GM04504 (cell line): ENCODE data around the gene ANKRD40CL.
"Not testable (repeated sequence)": the region's sequence is repeated elsewhere in the genome, so short reads cannot be mapped to it uniquely, and the experiment has no call there.

Experiments used
- DNase-seq: peaks from one replicate; pipeline ENCODE4 v3.0.0-alpha.2; 2012; ENCODE audit warnings: low read depth

Gene ANKRD40CL

DNA sequence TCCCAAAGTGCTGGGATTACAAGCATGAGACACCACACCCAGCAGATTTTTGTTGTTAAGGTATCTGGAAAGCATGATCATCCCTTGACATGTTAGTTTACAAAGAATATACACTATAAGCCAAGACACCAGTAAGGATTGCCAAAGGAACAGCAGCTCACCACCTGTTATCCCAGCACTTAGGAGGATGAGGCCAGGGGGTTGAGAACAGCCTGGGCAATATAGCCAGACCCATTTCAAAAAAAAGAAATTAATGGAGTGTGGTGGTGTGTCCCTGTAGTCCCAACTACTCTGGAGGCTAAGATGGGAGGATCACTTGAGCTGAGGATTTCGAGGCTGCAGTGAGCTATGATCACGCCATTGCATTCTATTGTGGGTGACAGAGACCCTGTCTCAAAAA, 5.1 kb downstream of the ANKRD40CL start:
- DNase-seq, result no peak

DNA sequence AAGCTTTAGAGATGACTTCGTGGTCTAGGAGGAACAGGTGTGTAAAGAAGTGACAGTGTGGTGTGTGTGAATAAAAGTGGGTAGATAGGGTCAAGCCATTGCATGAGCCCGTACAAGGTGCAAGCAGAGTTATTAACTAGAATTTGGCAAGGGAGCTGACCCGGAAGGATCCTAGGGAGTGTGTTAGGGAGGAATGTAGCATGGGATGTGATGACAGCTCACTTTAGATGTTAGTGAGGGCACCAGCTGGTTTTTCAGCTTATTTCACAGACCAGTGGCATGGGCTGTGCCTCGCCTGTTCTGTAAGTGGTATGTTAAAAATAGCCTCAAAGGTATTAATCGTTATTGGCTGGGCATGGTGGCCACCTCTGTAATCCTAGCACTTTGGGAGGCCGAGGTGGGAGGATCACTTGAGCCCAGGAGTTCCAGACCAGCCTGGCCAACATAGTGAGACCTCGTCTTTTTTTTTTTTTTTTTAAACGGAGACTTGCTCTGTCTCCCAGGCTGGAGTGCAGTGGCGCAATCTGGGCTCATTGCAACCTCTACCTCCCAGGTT, 8.3 kb downstream of the ANKRD40CL start:
- DNase-seq, result no peak

DNA sequence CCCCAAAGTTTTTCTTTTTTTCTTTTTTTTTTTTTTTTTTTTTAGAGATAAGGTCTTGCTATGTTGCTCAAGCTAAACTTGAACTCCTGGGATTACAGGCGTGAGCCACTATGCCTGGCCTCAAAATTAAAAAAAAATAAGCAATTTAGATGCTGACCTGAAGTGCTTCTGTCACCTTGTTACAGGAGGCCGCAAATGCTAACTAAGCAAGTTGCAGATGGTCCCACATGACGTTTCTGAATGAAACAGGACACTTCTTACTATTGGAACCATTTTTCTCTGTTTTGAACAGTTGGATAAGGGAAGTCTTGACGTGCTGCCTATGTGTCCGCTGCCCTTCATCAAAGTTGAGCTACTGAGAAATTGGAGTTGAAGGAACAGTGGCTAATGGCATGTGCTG, 8.8 kb downstream of the ANKRD40CL start:
- DNase-seq, result no peak

DNA sequence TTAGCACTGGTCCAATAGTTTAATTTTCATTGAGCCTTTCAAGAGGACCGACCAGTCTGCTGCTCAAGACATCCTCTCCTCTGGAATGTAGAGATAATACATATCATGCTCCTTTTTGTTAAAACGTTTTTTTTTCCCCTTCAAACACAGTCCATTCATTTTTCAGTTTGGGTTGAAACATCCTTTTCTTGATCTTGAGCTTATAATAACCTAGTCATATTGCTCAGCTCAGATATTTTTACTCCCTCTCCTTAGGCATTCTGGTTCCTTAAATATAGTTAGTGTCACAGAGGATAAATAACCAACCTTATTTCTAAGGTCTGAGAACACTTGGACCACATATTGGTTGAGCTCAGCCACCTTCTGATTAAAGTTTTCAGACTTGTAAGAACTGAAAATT, 12.8 kb downstream of the ANKRD40CL start:
- DNase-seq, result no peak

DNA sequence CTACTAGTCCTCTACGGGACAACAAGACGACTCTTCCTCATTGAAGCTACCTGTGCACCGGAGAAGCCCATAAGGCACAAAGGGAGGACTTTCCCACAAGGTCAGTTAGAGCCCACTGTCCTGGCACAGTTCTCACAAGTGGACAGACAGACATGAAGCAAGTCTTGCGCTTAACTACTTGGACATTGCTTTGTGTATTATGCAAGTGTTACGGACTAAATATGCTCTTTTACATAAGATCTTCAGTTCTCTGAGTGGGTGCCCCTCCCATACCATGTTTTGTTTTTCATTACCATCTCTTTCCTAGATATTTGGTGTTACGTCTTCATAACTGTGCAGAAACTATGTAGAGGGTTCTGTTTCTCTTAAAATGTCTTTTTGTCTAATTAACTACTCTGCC, 18.1 kb downstream of the ANKRD40CL start:
- no peak for DNase-seq

DNA sequence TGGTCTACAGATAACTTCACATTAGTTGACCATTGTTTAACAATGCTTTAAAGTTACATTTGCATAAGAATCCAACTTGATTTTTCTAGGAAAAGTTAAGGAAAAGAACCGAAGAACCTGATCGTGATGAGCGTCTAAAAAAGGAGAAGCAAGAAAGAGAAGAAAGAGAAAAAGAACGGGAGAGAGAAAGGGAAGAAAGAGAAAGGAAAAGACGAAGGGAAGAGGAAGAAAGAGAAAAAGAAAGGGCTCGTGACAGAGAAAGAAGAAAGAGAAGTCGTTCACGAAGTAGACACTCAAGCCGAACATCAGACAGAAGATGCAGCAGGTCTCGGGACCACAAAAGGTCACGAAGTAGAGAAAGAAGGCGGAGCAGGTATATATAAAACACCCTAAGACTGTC, 21.7 kb downstream of the ANKRD40CL start:
- DNase-seq, result no peak

DNA sequence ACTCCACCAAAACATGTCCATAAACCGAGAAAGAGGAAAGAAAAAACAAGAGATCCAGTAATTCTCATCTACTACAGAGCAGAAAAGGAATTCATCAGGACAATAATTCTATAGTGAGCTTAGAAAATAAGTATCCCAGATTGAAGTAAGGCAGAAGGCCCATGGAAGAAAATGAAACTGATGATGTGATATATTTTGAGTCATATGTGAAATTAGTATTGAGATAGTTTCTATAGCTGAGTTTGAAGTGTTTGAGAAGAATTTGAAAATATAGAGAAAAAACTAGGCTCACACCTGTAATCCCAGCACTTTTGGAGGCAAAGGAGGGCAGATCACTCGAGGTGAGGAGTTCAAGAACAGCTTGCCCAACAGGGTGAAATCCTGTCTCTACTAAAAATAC, 28.2 kb downstream of the ANKRD40CL start:
- DNase-seq, result no peak

DNA sequence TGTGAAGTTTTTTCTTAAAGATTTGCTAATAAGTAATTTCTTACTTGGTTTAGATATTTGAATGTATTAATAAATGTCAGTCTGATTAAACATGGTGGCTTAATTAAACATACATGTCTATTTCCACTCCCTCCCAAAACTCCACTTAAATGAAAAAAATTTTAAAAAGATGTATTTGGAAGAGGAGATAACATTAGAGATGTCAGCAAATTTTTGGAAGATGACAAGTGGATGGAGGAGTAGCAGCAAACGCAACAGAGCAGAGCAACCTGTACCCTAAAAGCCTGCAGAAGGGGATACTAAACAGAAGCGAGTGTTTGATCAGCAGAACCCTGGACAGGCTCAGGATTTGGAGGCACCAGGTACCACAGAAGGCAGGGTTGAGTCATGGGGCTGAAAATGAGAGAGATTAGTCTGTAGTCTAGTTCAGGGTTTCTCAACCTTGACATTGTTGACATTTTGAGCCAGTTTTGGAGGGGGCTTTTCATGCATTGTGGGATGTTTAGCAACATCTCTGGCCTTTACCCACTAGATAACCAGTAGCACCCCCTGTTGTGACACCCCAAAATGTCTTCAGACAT, 30.1 kb downstream of the ANKRD40CL start:
- DNase-seq, result no peak

DNA sequence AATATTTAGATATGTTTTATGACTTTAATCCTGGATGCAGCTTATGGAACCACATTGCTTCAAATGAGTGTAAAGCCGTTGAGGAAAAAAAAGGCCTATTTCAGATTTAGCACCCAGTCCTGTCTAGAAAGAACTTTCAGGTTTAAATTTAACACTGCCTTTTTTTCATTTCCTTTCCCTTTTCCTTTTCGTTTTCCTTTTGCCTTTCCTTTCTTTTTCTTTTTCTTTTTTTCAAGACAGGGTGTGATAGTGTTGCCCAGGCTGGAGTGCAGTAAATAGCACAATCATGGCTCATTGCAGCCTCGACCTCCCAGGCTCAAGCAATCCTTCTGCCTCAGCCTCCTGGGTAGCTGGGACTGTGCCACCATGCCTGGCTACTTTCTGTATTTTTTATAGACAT, 32.0 kb downstream of the ANKRD40CL start:
- no peak for DNase-seq

DNA sequence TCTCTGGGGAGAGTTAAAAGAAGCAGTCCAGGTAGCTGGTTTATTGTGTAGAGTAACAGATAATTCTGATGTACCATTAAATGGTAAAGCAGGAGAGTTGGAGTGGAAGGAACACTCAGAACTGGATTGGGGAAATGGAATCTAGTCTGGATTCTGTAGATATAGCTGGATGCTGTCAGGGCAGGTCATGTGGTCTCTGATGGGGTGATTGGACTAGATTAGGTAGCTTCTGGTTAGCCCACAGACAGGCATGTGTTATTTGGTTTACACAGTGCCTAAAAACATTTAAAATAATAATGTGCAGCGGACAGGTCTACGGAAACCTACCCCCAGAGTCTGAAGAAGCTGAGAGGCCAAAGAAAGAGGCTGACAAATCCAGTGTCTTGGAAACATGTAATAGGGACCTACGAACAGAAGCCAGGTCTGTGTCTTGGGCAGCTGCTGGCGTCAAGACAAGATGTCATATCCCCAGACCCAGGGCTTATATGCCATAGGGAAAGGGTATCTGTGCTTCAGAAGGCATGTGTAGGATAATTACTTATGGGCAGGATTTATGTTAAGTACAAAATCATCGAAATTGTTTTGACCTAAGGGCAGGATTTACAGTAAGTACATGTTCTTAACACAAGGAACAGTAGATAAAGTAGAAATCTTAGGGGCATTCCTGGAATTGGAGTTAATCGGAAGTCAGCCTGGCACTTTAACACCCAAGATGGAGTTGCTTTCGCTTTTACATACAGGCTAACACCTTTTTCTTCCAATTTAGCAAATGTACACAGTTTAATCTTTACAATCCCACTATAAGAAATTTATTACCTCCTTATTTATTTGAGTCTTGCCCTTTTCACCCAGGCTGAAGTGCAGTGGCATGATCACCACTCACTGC, 35.5 kb downstream of the ANKRD40CL start:
- no peak for DNase-seq

DNA sequence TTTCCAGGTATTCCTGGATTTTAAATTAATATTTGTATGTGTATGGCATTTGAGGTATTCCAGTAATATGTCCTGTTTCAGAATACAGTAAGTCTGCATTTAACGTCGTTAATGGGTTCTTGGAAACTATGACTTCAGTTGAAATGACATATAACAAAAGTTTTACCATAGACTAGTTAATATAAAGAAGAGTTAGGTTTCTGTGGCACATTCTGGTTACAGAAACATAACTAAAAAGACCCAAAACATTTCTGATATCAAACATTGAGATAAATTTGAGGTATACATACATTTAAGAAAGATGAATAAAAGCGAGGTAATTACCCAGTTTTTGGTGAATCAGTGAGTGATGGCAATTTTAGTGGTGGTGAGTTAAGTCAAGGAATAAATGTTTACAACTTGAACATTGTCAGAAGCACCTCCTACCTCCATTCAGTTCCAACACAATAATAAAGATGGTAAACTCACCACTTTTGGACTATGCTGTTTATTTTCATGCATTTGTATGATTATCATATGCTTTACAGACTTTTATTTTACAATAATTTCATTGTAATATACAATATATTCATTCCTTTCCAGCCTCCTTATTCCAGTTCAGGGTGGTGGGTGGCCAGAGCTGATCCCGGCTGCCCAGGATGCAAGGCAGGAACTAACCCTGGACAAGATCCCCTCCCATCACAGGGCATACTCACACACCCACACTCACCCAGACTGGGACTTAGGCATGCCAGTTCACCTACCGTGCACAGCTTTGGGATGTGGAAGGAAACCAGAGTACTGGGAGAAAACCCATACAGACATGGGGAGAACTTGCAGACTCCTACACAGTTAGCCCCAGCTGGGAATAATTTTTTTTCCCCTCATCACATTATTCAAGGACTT, 38.2 kb downstream of the ANKRD40CL start:
- DNase-seq, result no peak

DNA sequence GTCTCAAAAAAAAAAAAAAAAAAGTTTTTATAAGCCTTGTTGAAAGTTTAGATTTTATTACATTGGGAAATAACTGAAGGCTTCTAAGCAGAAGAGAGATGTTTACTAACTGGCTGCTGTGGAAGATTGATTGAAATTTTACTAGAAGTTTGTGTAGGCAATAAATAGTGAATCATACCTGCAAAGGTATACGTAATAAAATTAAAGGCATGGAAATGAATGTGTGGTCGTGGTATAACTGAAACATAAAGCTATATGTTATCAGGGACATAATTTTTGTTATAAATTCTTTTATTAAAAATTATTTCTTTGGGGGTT, 39.2 kb downstream of the ANKRD40CL start:
- no peak for DNase-seq

DNA sequence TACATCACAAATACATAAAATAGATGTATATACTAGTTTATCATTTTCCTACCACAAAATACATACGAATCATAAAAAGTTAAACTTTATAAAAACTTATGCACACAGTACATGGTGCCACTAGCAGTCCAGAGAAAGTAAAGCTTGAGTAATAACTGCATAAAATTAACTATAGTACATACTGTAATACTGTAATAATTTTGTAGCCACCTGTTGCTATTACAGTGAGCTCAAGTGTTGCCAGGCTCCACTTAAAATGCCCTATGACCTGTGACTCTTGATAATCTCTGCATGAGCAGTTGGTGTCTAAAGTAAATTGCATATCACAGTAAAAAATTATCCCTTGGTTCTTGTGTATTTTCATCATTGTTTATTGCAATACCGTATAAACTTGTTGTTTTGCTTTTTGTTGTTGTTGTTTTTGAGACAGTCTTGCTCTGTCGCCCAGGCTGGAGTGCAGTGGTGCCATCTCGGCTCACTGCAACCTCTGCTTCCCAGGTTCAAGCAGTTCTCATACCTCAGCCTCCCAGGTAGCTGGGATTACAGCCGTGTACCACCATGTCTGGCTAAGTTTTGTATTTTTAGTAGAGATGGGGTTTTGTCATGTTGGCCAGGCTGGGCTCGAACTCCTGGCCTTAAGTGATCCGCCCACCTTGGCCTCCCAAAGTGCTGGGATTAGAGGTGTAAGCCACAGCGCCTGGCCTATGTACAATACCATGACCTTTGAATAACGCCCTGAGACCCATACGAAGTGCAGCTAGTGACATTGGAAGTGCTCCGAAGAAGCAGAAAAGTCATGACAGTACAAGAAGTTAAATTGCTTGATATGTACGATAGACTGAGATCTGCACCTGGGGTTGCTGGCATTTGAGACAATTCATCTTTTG, 41.3 kb downstream of the ANKRD40CL start:
- no peak for DNase-seq

DNA sequence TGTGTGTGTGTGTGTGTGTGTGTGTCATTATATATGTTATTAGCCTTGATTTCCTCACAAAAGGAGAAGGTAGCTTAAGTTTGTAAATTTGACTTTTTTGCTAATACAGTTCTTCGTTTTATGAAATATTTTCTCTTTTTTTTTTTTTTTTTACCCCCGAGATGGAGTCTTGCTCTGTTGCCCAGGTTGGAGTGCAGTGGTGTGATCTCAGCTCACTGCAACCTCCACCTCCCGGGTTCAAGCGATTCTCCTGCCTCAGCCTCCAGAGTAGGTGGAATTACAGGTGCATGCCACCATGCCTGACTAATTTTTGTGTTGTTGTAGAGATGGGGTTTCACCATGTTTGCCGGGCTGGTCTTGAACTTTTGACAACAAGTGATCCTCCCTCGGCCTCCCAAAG, 42.7 kb downstream of the ANKRD40CL start:
- DNase-seq, result not testable (repeated sequence)

DNA sequence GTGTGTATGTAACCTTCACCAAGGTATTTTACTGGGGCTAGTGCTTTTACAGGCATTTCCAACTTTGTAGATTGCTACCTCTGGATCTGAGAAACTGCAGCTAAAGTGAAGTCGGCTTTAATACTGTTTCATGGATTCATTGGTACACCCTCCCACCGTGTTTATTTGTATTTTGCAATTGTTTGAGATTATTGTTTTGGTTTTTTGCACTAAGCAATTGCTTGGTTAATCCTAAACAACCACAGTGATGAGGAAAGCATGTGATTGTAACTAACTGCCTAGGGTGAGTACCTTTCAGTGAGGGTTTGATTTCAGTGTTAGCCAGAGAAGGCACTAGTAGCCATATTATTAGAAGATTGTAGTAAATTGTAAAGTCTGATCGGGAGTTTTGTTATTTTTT, 44.6 kb downstream of the ANKRD40CL start:
- DNase-seq, result no peak

DNA sequence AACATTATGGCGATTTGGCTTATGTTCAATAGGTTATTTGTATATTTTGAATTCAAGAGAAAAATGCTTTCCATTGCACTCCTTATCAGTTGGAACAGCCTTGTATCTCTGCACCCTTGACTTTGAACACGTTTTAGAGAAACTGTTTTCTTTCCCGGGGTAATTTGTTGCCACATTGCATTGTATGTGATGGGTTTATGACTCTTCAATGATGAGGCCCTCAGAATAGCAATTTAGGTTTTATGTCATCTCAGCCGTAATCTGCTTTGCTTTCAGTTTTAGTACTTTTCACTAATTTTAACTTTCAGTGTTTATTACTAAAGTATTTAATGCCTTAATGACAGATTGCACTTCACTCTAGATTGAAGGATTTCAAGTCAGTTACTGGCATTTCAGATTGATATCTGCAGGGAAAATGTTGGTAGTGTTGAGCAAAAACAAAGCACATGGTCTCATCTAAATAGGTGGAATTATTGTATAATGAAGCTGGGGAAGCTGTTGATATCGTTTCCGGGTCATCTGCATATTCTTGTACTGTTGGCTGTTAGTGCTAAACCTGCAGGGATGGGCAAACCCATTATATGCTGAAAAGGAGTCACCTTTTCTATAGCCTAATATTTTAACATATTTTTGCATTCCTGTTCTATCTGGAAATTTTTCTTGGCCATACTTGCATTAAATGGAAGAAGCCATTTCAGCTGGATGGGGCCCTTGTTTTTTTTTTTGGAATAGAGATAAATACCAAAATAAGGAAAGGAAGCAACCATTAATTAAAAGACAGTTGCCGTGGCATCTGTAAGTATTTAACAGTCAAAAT, 45.9 kb downstream of the ANKRD40CL start:
- no peak for DNase-seq

DNA sequence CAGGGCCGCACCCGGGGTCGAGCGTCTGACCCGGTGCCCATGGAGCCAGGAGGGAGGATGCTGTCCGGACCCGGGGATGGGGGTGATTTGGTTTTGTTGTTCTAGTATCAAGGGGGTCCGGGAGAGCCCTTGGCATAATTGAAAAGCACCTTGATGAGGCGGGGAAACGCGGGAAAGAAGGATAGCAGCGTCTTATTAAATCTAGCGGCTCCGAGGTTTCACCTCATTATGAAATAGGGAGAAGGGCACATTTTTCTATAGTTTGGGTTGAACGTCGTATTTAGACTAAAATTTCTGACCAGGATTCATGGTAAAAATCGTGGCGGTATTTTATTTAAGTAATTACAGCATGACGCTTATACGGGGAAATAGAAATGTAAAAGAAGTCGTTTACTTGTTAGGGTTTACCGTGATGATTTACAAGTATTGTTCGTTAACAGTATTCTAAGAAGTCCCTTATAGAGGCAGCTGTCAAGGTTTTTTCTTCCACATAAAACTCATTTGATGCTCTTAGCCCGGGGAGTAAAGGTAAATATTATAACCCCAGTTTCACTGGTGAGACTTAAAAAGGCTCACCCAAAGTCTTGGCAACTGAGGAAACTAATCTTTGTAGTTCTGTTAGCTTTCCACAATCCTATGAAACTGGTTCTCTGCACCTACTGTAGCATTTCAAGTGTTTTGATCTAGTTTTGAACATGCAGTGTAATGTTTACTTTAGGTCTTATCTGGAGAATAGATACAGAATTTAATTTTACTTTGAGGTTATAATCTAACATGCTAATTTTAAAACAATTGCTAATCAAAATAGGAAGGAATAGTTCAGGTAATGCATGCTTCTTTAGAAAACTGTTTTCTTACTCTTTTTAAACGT, 47.2 kb downstream of the ANKRD40CL start:
- no peak for DNase-seq

DNA sequence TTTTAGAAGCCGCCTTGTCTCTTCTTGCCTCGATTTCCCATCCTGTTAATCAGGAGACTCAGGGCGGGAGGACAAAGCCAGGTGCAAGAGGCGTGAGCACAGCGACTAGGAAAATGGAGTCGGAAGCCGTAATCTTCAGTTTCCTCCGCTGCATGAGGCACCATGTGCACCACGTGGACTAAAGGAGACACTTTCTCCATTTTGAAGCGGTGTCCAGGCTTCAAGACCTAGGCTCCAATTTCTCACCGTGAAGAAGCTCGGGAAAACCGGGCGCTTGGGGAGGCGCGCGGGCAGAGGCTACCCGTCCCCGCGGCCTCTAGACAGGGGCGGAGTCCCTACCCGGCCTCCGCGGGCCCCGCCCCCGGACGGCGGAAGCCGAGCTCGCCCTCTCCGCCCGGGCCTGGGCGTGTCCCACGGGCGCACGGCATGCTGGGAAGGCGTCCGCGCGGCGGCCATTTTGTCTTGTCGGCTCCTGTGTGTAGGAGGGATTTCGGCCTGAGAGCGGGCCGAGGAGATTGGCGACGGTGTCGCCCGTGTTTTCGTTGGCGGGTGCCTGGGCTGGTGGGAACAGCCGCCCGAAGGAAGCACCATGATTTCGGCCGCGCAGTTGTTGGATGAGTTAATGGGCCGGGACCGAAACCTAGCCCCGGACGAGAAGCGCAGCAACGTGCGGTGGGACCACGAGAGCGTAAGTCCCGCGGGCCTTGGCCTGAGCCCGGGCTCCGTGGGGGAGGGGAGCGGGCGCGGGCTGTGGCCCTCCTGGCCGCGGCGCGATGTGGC, 48.0 kb downstream of the ANKRD40CL start, which contains the start of gene LUC7L3:
Gene LUC7L3, plus strand, starts transcription at position 460 of the 780 bp plus-strand sequence. Its CDS starts 130 bp downstream, at position 590.
- peak; percentile 88 for DNase-seq

DNA sequence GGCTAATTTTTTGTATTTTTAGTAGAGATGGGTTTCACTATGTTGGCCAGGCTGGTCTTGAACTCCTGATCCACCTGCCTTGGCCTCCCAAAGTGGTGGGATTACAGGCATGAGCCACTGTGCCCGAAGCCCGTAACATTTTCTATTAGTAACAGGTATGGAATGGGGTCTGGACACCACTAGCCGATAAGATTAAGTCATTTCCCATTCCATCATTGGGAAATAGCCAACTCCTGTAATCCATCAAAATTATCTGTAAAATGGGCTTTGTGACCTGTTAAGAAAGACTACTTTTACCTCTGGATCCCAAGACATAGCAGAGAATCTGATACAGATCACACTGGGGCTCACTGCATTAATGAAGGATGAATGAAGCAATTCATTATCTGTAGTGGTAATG, 51.8 kb downstream of the ANKRD40CL start:
- no peak for DNase-seq
